K562 (cell line): ENCODE data around the gene ARPC1A. TPM values are rescaled to one million over a fixed set of nuclear protein-coding genes. Genes with fewer than 3 reads are reported as not detected.

ENCODE experiments used
- BCL6 ChIP-seq: fragments of 250-450 bp; sonication (Bioruptor Pico); IDR thresholded peaks from 2 replicates; pipeline ENCODE4 v1.4.0; 2020
- BRD9 ChIP-seq: fragments of 450-650 bp; IDR thresholded peaks from 2 replicates; pipeline ENCODE4 v1.6.1; 2018; ENCODE audit warnings: low read depth; ENCODE audit not compliant: partially characterized antibody
- CBX1 ChIP-seq: sonication (generic); IDR thresholded peaks from 2 replicates; pipeline ENCODE4 v1.6.1; 2016; ENCODE audit warnings: antibody characterized with exemption, low read depth, mild to moderate bottlenecking
- CHD4 ChIP-seq: fragments of 200-600 bp; sonication (generic); IDR thresholded peaks from 3 replicates; pipeline ENCODE4 v1.6.1; 2012; ENCODE audit warnings: low read depth, mild to moderate bottlenecking, mixed read lengths, low read length, inconsistent platforms; ENCODE audit not compliant: insufficient read depth, insufficient replicate concordance, poor library complexity, severe bottlenecking
- EHMT2 ChIP-seq: fragments of 450-650 bp; IDR thresholded peaks from 2 replicates; pipeline ENCODE4 v1.6.1; 2018; ENCODE audit warnings: antibody characterized with exemption
- HDAC1 ChIP-seq, 2 experiments: fragments of 450-650 bp; IDR thresholded peaks; 2 replicates each; pipeline ENCODE4 v1.6.1; 2016 to 2017; ENCODE audit warnings: inconsistent platforms in 1 of 2, mild to moderate bottlenecking in 1 of 2, moderate library complexity in 1 of 2
- HES1 ChIP-seq: fragments of 450-650 bp; IDR thresholded peaks from 2 replicates; pipeline ENCODE4 v1.6.1; 2016; ENCODE audit warnings: low read depth, mild to moderate bottlenecking, moderate library complexity
- MECOM ChIP-seq: fragments of 250-450 bp; sonication (Bioruptor Pico); IDR thresholded peaks from 2 replicates; pipeline ENCODE4 v1.8.0; 2022; ENCODE audit warnings: inconsistent platforms
- NCOA2 ChIP-seq, 2 experiments: fragments of 450-650 bp; IDR thresholded peaks; 2 replicates each; pipeline ENCODE4 v1.6.1; 2018; ENCODE audit warnings: mild to moderate bottlenecking in 2 of 2, moderate library complexity in 1 of 2; ENCODE audit not compliant: partially characterized antibody in 2 of 2
- NR2C1 ChIP-seq, 2 experiments: fragments of 450-650 bp; IDR thresholded peaks; 2 replicates each; pipeline ENCODE4 v1.6.1; 2017; ENCODE audit warnings: mild to moderate bottlenecking in 2 of 2, antibody characterized with exemption in 1 of 2, inconsistent platforms in 1 of 2, missing compliant biosample characterization in 1 of 2, missing genetic modification characterization in 1 of 2
- PHF8 ChIP-seq: fragments of 200-600 bp; sonication (generic); IDR thresholded peaks from 2 replicates; pipeline ENCODE4 v1.6.1; 2012; ENCODE audit warnings: mixed run types, mild to moderate bottlenecking, inconsistent platforms, low read length, moderate library complexity, borderline replicate concordance
- PHTF2 ChIP-seq: fragments of 250-450 bp; sonication (Bioruptor Pico); IDR thresholded peaks from 2 replicates; pipeline ENCODE4 v1.5.0; 2021; ENCODE audit warnings: mild to moderate bottlenecking
- PRMT5 ChIP-seq: sonication (generic); formaldehyde crosslinking; IDR thresholded peaks from 2 replicates; pipeline ENCODE4 v1.5.0; 2020; ENCODE audit warnings: missing genetic modification reagents
- SFPQ ChIP-seq: fragments of 200-400 bp; formaldehyde crosslinking; IDR thresholded peaks from 2 replicates; pipeline ENCODE4 v1.6.1; 2017; ENCODE audit warnings: mild to moderate bottlenecking, low read depth, low read length, moderate library complexity
- SMARCA4 ChIP-seq: fragments of 450-650 bp; IDR thresholded peaks from 2 replicates; pipeline ENCODE4 v1.6.1; 2016
- TRIM28 ChIP-seq: fragments of 450-650 bp; IDR thresholded peaks from 2 replicates; pipeline ENCODE4 v1.6.1; 2017
- ZBTB43 ChIP-seq: sonication (generic); formaldehyde crosslinking; IDR thresholded peaks from 2 replicates; pipeline ENCODE4 v1.8.0; 2023; ENCODE audit warnings: mild to moderate bottlenecking, missing genetic modification reagents
- ZC3H4 ChIP-seq: sonication (generic); formaldehyde crosslinking; IDR thresholded peaks from 2 replicates; pipeline ENCODE4 v1.9.0; 2021; ENCODE audit warnings: missing genetic modification reagents, borderline replicate concordance
- ZNF212 ChIP-seq: fragments of 450-650 bp; formaldehyde crosslinking; IDR thresholded peaks from 2 replicates; pipeline ENCODE4 v1.4.0; 2020; ENCODE audit warnings: mild to moderate bottlenecking
- polyA plus RNA-seq, 8 experiments: library from polyadenylated mRNA; depleted of rRNA in 4 of 8; stranded (reverse) in 5 of 8; unstranded in 3 of 8; fragments of >200 nt; fragmentation: Nextera tagmentation in 2 of 8; fragmentation: Illumina TruSeq in 1 of 8; extraction: Ambion mirVana in 2 of 8; extraction: Trizol in 1 of 8; gene quantifications; 2 replicates each; pipeline versions ENCODE4 v1.2.1 to v1.2.3, GENCODE V29; 2011 to 2014; ENCODE audit warnings: inconsistent platforms in 1 of 8, missing spikeins in 1 of 8
- total RNA-seq, 7 experiments: library from RNA; depleted of rRNA in 6 of 7; stranded (reverse); fragments of >200 nt in 6 of 7; fragmentation: Illumina TruSeq in 2 of 7; extraction: Trizol in 2 of 7; gene quantifications; 2 replicates each; pipeline versions ENCODE4 v1.2.1 to v1.2.3, GENCODE V29; 2011 to 2021; ENCODE audit warnings: low replicate concordance in 1 of 7
- TF ChIP-seq, protein P1 (sequence below): sonication (generic); formaldehyde crosslinking; IDR thresholded peaks from 2 replicates; pipeline ENCODE4 v1.4.0; 2020; ENCODE audit warnings: mild to moderate bottlenecking, missing genetic modification reagents
- TF ChIP-seq, protein P2 (sequence below): fragments of 250-450 bp; sonication (Bioruptor Pico); IDR thresholded peaks from 2 replicates; pipeline ENCODE4 v1.4.0; 2020; ENCODE audit warnings: mild to moderate bottlenecking

The ARPC1A gene
- total and polyA plus RNA-seq, 9 of the 15 experiments (the other 6 are each of a cell fraction or from before 2014, with no cell fraction given), result 39.5 to 151 (median 86.1) TPM

DNA sequence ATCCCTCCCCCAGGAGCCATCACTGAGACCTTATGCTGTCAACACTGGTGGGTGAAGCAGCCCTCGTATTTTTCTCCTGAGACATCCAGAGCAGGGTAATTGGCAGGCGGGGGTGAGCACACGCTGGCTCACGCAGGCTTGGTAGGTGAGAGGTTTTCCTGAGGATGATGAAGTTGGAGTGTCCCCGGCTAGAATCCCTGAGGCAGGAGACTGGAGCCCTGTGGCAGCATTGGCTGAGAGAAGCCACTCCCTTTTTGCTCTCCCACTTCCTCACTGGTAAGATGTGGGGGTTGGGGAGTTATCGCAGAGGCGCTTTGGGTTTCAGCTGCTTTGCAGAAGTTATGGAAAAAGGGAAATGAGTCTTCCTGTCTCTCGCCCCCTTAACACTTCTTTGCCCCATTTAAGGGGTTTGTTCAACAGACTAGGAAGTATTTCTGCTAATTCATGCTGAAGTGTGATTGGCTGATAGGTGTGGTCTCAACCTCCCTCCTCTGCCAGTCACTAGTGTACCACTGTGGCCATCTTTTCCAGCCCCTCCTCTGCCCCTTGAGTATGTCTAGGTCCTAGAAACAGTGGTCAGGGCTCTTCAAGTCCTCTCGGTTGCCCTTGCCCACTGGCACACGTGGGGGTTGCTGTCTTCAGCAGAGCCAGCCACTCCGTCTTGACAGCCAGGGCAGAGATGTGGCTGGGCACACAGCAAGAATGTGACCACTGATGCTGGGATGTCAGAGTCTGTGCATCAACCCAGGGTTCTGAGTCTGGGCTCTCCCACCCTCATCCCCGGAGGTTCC, 54.5 kb downstream of the ARPC1A start (continued):
- TF ChIP-seq HES1 (no peak), NR2C1 (IDR thresholded peaks at IDR 0.05) (no peak), NR2C1 (tag; IDR thresholded peaks at IDR 0.05) (no peak), BCL6 (CRISPR knock-in tag) (no peak), BRD9 (no peak), NCOA2 (IDR thresholded peaks at IDR 0.05; ENCODE audit: partially characterized antibody in 2 of 2) (no peak), ZBTB43 (CRISPR knock-in tag) (no peak), CHD4 (no peak), HDAC1 (IDR thresholded peaks at IDR 0.05) (no peak), SMARCA4 (no peak; the same call in 1 of the 2 replicates), PHF8 (no peak; the same call in 1 of the 2 replicates), ZC3H4 (no peak), CBX1 (no peak), MECOM (CRISPR knock-in tag) (no peak), ZNF212 (no peak), TRIM28 (no peak), EHMT2 (no peak), SFPQ (no peak), PHTF2 (no peak), PRMT5 (CRISPR knock-in tag) (no peak)
- TF ChIP-seq, protein P1, sequence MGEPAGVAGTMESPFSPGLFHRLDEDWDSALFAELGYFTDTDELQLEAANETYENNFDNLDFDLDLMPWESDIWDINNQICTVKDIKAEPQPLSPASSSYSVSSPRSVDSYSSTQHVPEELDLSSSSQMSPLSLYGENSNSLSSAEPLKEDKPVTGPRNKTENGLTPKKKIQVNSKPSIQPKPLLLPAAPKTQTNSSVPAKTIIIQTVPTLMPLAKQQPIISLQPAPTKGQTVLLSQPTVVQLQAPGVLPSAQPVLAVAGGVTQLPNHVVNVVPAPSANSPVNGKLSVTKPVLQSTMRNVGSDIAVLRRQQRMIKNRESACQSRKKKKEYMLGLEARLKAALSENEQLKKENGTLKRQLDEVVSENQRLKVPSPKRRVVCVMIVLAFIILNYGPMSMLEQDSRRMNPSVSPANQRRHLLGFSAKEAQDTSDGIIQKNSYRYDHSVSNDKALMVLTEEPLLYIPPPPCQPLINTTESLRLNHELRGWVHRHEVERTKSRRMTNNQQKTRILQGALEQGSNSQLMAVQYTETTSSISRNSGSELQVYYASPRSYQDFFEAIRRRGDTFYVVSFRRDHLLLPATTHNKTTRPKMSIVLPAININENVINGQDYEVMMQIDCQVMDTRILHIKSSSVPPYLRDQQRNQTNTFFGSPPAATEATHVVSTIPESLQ (CRISPR knock-in tag), result peak; percentile 88
- TF ChIP-seq, protein P2, sequence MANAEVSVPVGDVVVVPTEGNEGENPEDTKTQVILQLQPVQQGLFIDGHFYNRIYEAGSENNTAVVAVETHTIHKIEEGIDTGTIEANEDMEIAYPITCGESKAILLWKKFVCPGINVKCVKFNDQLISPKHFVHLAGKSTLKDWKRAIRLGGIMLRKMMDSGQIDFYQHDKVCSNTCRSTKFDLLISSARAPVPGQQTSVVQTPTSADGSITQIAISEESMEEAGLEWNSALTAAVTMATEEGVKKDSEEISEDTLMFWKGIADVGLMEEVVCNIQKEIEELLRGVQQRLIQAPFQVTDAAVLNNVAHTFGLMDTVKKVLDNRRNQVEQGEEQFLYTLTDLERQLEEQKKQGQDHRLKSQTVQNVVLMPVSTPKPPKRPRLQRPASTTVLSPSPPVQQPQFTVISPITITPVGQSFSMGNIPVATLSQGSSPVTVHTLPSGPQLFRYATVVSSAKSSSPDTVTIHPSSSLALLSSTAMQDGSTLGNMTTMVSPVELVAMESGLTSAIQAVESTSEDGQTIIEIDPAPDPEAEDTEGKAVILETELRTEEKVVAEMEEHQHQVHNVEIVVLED, result no peak
